ENCODE data around the gene TYW3. TPM values are rescaled to one million over a fixed set of nuclear protein-coding genes. Genes with fewer than 3 reads are reported as not detected.
"Not testable (repeated sequence)": the region's sequence is repeated elsewhere in the genome, so short reads cannot be mapped to it uniquely, and the experiment has no call there.

Gene TYW3
- total RNA-seq, 2 experiments from 2014 or later = 39.9 to 41.8 TPM

DNA sequence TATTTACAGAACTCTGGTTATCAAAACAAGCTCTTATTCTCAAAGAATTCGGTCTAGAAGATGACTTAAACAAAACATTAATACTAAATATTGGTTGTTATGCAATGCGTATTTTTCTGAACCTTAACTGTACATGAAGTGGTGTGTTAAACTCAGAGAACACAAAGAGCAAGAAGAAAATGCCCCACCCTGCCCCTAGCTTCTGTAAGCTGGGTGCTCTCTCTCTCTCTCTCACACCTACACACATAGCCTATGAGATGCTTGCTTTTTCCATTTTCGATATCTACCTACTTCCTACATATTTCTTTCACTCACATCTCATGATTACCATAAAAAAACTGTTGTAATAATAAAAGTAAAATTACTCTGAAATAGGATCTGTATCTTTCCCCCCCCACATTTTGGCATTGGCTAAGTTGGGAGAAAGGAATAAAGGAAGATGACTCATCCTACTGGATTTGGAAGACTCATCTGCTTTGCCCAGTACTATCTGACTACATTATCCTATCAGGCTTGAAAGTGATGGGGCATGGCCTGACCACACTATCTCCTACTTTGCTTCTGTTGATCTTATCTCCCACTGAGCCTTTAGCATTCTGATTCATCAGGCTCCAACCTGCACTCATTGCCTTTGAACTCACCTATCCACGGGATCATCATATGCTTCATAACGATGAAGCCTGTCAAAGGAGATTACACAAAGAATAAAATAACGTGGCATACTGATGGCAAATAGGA, 3.0 kb upstream of the TYW3 start:
- ChIA-PET CTCF (no interaction called here), POLR2A (no interaction called here)

DNA sequence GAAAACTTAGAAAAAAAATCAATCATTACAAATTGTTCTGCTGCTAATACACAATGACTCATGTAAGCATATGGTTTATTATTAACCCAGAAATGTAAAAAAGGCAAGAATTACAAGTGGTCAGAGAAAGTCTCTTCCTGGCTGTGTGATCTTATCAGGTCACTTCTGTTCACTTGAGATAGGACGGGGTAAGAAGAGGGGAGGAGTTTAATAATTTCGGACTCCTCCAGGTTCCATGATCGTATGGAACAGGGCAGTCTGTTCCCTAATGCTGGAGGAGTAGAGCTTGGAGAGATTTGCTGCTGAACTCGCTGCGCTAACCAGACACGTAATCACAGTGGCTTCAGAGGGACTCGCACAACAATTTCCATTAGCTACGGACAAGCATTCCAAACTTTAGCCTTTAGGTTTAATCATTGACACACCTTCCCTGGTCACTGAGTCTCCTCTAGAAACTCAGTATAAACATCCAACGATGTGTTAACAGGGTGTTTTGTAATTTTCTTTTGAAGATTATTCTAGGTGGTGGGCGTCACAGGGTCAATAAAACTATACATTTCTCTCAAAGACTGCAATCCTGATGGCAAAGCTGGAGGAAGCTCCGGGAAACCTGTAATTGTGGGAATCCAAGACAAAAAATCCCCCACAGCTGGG, 1.4 kb upstream of the TYW3 start:
- POLR2A ChIA-PET = no interaction called here
- CTCF ChIA-PET = no interaction called here

DNA sequence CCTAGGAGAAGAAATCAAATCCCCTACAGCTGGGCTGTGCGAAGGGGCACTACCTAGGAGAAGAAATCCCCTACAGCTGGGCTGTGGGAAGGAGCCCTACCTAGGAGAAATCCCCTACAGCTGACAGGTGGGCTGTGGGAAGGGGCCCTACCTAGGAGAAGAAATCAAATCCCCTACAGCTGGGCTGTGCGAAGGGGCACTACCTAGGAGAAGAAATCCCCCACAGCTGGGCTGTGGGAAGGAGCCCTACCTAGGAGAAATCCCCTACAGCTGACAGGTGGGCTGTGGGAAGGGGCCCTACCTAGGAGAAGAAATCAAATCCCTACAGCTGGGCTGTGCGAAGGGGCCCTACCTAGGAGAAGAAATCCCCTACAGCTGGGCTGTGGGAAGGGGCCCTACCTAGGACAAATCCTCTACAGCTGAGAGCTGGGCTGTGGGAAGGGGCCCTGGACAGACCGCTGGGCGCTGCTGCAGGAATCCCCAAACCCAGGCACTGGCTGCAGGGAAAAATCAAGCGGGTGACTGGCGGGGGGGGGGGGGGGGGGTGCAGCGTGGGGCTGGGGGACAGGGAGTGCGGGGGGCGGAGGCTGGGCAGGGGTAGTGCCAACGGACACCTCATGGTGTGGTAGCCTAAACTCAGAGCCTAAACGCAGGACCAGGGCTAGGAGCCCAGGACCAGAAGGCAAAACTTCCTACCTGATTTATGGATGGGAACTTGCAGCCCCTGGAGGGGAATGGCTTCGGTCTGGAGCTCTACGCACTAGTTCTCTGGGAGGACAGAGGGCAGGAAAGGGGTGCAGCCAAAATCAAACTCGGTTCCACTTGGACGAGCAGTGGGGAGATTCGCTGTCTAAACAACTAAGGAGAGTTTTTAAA, 643 bp upstream of the TYW3 start:
- CTCF ChIA-PET = not testable (repeated sequence)
- POLR2A ChIA-PET = interaction anchor here (1.4 kb wide), 1 partner anchor 32 kb away, joined by 5 read pairs; no protein-coding TSS in a partner anchor

DNA sequence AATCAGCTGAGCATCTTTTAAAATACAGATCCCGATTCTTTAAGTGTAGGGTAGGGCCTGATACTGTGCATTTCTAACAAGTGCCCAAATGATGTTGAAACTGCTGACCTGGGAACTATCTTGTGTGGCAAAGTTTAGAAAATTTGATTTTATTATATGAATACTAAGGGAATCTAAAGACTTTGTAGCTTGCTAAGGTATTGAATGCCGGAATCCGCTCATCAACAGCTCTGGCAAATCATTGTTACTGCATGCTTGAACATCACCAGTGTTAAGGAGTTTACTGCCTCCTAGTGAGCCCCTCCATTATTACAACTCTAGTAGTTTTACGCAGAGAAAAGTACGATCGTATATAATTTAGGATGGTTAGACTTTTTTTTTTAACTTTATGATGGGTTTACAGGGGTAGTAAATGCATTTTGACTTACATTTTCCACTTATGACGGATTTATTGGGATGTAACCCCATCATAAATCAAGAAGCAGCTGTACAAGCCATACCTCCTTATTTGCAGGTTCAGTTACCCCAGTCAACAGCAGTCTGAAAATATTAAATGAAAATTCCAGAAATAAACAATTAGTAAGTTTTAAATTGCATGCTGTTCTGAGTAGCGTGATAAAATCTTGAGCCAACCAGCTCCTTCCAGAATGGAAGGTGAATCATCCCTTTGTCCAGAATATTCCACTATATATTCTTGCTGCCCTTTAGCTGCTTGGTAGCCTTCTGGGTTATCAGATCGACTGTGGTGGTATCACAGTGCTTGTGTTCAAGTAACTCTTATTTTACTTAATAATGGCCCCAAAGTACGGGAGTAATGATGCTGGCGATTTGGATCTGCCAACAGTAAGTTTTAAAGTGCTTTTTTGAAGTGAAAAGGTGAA, 892 bp downstream of the TYW3 start:
- ChIA-PET POLR2A (interaction anchor here (1.2 to 1.4 kb wide), 2 partner anchors 30 to 1053 kb away, joined by 5 read pairs; partner anchors contain the start of gene RABGGTB), CTCF (interaction anchor here (1.2 to 1.7 kb wide), 2 partner anchors 26 to 30 kb away, joined by 3 to 4 read pairs; no protein-coding TSS in a partner anchor)

DNA sequence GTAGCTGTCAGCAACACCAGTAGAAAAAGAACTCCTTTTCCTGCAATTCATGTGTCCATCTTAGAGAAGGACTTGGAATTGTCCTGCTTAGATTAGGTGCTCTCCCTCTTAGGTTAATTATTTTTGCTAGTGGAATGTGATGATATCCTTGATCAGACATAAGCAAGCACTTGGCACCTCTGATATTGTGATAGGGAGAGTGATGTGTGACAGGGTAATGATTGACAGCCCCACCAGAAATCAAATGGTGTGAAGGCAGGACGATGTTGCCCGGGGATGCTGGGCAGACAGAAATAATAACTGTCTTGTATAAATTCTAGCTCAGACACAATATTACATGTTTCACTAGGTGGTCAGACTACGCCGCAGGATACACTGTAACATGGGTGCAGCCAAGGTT, 4.4 kb downstream of the TYW3 start:
- ChIA-PET POLR2A (no interaction called here), CTCF (no interaction called here)

DNA sequence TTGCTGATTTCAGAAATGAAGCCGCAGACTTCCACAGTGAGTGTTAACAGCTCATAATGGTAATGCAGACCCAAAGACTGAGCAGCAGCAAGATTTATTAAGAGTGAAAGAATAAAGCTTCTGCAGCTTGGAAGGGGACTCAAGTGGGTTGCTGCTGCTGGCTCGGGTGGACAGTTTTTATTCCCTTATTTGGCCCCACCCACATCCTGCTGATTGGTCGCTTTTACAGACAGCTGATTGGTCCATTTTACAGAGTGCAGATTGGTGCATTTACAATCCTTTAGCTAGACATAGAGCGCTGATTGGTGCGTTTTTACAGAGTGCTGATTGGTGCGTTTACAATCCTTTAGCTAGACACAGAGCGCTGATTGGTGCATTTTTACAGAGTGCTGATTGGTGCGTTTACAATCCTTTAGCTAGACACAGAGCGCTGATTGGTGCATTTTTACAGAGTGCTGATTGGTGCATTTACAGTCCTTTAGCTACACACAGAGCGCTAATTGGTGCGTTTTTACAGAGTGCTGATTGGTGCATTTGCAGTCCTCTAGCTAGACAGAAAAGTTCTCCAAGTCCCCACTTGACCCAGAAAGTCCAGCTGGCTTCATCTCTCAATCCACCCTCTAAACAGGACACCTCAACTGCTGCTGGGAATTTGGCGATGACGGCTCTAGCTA, 7.5 kb downstream of the TYW3 start:
- CTCF ChIA-PET, POLR2A ChIA-PET: not testable (repeated sequence)

DNA sequence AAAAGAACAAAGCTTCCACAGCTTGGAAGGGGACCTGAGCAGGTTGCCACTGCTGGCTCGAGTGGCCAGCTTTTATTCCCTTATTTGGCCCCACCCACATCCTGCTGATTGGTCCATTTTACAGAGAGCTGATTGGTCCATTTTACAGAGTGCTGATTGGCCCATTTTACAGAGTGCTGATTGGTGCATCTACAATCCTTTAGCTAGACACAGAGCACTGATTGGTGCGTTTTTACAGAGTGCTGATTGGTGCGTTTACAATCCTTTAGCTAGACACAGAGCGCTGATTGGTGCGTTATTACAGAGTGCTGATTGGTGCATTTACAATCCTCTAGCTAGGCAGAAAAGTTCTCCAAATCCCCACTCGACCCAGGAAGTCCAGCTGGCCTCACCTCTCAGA, 12.3 kb downstream of the TYW3 start:
- POLR2A ChIA-PET = not testable (repeated sequence)

DNA sequence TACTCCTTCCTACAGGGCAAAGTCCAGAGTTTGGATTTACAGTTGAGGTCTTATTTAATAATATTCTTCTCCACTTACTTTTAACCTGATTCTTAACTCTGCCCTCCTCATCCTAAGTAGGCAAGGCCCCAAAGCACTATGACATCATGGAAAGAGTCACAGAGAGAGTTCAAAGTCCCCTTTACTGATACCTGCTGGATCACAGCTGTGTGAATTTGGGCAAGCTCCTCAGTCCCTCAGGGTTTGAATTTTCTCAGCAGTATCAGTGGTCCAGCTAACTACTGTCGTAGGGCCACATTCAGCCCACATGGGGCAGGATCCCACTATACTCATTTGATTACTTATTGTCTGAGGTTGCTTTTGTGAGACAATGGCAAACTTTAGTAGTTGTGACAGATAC, 16.0 kb downstream of the TYW3 start:
- ChIA-PET CTCF (no interaction called here), POLR2A (no interaction called here)

More for the DNA sequence above, 12.3 kb downstream of the TYW3 start:
- CTCF ChIA-PET = not testable (repeated sequence)

DNA sequence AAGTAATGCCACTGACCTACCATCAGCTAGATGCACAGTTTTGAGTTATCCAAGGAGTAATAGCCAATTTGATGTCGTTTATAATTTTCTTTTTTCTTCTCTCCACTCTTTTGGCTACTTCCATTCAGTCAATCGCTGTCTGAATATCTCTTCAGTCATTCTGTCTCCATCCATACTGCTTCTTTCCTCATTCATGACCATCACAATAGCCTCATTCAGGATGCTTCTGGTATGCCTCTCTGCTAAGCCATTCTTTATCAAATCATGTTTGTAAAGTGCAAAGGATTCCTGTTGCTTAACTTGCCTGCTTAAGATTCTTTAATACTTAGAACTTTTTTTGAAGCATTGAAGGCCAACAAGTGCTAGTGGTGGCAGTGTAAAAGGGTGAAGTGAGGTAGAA, 20.2 kb downstream of the TYW3 start:
- POLR2A ChIA-PET = no interaction called here
- CTCF ChIA-PET = no interaction called here

DNA sequence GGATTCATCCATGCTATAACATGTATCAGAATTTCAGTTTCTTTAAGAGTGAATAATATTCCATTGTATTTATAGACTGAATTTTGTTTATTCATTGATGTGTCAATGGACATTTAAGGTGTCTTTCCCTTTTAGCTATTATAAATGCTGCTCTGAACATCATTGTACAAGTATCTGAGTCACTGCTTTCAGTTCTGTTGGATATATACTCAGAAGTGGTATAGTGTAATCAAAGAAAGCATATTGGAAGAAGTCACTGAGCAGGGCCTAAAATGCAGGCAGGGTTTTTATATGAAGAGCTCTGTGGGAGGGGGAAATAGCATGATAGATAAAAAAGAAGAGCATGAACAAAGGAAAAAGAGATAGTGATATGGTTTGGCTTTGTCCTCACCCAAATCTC, 22.5 kb downstream of the TYW3 start:
- ChIA-PET POLR2A (no interaction called here), CTCF (no interaction called here)

DNA sequence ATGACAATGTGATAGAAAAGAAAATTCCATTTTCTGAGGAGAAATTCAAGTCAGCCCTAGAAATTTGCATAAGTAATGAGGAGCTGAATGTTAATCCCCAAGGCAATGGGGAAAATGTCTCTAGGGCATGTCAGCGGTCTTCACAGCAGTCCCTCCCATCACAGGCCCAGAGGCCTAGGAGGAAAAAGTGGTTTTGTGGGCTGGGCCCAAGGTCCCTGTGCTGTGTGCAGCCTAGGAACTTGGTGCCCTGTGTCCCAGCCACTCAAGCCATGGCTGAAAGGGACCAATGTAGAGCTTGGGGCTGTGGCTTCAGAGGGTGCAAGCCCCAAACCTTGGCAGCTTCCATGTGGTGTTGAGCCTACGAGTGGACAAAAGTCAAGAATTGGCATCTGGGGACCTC, 23.7 kb downstream of the TYW3 start:
- POLR2A ChIA-PET = not testable (repeated sequence)
- CTCF ChIA-PET = interaction anchor here (1.3 kb wide), 1 partner anchor 19 kb away, joined by 3 read pairs; no protein-coding TSS in a partner anchor

DNA sequence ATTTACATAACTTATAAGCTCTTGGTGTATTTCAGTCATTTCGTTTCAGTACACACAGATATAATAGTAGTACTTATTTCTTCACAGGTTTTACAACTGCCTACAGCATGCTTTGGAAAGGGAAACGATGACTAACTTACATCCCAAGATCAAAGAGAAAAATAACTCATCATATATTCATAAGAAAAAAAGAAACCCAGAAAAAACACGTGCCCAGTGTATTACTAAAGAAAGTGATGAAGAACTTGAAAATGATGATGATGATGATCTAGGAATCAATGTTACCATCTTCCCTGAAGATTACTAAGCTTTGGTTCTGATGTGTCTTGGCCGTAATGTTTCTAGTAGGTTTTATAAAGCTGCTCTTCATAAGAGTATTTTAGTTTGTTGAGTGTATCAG, 30.9 kb downstream of the TYW3 start:
- ChIA-PET CTCF (interaction anchor here (1.0 kb wide), 1 partner anchor 30 kb away, joined by 3 read pairs; the partner anchor contains the start of gene TYW3), POLR2A (interaction anchor here (1.4 kb wide), 1 partner anchor 30 kb away, joined by 5 read pairs; the partner anchor contains the start of genes CRYZ and TYW3)

DNA sequence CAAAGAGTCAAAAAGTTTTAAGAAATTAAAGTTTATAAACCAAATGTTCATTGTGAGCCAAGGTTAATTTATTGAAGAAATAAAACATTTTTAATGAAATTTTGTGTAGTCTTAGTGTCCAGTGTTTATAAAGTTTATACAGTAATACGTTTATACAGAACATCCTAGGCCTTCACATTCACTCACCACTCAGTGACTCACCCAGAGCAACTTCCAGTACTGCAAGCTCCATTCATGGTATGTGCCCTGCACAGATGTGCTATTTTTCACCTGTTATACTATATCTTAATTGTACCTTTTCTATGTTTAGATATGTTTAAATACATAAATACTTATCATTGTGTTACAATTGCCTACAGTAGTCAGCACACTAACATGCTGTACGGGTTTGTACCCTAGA, 33.6 kb downstream of the TYW3 start:
- CTCF ChIA-PET = no interaction called here
- POLR2A ChIA-PET = no interaction called here

DNA sequence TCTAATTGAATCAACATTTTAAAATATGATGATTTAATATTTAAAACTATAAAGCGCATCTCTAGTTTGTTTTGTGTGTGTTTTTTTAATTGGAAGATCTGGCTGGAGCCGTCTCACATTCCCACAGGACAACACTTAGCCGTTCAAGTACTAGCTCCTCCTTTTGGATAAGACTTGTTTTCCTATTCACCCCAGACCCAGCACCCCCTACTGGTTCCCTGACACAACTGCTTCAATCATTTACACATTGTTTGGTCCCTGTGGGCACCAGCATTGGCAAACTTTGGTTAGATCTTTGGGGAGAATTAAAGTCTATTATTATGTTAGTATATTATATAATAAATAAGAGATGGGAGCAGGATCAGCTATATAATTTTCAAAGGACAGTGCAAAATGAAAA, 34.5 kb downstream of the TYW3 start:
- ChIA-PET CTCF (no interaction called here), POLR2A (no interaction called here)

DNA sequence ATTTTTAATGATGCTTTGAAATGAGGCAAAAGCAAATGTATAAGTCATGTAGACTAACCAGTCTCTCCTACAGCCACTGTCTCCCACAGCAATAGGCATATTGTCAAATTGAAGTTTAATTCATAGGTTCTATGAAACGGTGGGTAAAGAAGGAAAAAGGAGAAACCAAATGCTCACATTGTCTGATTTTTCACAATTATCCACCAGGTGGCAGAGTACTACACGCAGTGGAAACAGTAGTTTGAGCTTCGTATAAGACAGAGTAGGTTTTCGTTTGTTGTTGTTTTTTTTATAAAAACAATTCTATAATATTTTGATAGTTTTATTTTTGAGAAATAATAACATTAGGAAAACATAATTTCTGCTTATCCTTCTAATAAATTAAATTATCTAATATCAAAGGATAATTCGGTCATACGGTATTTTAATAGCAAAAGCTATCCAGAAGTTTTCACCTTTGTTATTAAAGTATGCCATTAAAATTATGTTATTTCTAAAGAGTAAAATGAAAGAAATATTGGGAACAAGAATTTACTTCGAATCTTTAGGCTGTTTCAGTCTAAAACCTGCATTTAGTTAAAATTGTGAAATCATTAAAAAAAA, 39.1 kb downstream of the TYW3 start:
- POLR2A ChIA-PET = interaction anchor here (0.6 kb wide), 1 partner anchor 416 kb away, joined by 3 read pairs; no protein-coding TSS in a partner anchor
- CTCF ChIA-PET = interaction anchor here (1.1 kb wide), 1 partner anchor 18 kb away, joined by 4 read pairs; no protein-coding TSS in a partner anchor

DNA sequence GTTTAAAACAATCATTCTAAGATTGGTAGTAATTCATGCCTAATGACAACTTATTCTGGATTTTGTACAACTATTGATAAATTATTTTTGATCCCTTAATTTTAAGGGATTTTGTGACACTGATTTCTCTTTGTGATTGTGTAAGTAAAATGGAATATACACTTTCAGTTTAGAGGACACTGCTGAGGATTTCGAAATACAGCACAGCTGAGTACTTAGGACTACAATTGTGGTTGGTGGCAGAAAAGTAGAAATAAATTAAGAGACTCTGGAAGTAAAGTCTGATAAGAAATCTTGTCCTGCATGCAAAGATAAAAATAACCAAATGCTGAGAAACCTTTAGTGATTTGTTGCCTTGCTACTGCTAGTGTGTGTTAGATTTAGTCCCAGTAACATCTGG, 40.0 kb downstream of the TYW3 start:
- POLR2A ChIA-PET = no interaction called here

DNA sequence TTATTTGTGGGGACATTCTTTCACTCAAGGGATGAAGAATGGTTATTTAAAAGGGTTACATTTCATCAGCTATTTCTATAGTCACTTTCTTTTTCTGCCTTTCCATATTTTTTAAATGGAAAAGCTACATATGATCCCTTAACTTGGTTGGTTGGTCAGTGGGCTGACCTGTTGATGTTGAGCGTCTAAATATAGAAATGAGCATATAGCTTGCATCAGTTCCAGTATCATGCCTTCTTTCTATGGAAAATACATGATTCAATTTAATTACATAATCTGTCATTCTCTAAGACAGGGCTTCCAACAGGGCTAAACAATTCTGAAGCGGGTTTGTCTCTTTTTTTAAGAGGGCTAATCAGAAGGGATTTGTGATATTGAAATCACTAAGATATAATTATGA, 40.6 kb downstream of the TYW3 start:
- ChIA-PET POLR2A (no interaction called here), CTCF (no interaction called here)

More for the DNA sequence above, 40.0 kb downstream of the TYW3 start:
- CTCF ChIA-PET = interaction anchor here (1.1 kb wide), 1 partner anchor 19 kb away, joined by 4 read pairs; no protein-coding TSS in a partner anchor

DNA sequence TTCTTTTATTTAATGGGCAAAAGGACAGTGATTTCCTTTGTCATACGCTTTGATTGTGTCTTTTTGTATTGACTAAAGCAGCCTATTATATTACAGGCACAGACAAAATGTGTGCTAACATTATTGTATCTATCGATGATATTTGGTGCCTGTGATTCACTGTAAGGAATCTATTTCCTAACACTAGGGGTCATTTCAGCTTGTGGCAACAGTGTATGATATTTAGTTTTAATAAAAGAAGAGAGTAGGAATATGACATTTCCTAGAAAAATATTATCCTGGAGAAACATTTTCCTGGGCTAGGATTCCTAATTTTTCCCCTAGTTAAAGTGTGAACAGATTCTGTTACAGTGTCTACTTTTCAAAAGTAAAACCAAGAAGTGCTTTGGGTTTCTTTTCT, 42.8 kb downstream of the TYW3 start:
- ChIA-PET POLR2A (no interaction called here), CTCF (interaction anchor here (0.7 kb wide), 1 partner anchor 19 kb away, joined by 3 read pairs; no protein-coding TSS in a partner anchor)
